Astrocyte of the cerebellum (primary cell): ENCODE measurements around the gene MSN.

ENCODE experiments used
- DNase-seq: peaks from one replicate; pipeline ENCODE4 v3.0.0-alpha.2; 2011; ENCODE audit warnings: low read depth
- H3K4me3 ChIP-seq: 2 replicates; pipeline ENCODE4 v1.5.1; 2011; ENCODE audit warnings: mild to moderate bottlenecking, low read depth, low read length, moderate library complexity
- in situ Hi-C: cut with HindIII; loops from 2 replicates; pipeline ENCODE4 v1.10.0; 2017; ENCODE audit warnings: low sequenced_read_pairs
- TF ChIP-seq, protein P1 (sequence below): IDR thresholded peaks from 2 replicates; pipeline ENCODE4 v1.5.1; 2012; ENCODE audit warnings: low read length, low read depth, moderate library complexity, mild to moderate bottlenecking; ENCODE audit errors: missing control alignments

MSN gene

GRCh38 chrX:65707151-65707550 is 39.7 kb downstream of the MSN start:
- DNase-seq: no peak
- in situ Hi-C loops: no loop called here
- no peak overlapping the region for H3K4me3 ChIP-seq
- TF ChIP-seq, protein P1, sequence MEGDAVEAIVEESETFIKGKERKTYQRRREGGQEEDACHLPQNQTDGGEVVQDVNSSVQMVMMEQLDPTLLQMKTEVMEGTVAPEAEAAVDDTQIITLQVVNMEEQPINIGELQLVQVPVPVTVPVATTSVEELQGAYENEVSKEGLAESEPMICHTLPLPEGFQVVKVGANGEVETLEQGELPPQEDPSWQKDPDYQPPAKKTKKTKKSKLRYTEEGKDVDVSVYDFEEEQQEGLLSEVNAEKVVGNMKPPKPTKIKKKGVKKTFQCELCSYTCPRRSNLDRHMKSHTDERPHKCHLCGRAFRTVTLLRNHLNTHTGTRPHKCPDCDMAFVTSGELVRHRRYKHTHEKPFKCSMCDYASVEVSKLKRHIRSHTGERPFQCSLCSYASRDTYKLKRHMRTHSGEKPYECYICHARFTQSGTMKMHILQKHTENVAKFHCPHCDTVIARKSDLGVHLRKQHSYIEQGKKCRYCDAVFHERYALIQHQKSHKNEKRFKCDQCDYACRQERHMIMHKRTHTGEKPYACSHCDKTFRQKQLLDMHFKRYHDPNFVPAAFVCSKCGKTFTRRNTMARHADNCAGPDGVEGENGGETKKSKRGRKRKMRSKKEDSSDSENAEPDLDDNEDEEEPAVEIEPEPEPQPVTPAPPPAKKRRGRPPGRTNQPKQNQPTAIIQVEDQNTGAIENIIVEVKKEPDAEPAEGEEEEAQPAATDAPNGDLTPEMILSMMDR: no peak

- no peak for DNase-seq
- H3K4me3 ChIP-seq: no peak overlapping the region
- TF ChIP-seq, protein P1: no peak
- in situ Hi-C loops: no loop called here
These were observed 44.8 kb downstream of the MSN start for GRCh38 chrX:65712005-65712806.

GRCh38 chrX:65718538-65718937 is 51.1 kb downstream of the MSN start:
- TF ChIP-seq, protein P1: no peak
- in situ Hi-C loops: no loop called here
- no peak for DNase-seq
- H3K4me3 ChIP-seq: no peak overlapping the region

DNA sequence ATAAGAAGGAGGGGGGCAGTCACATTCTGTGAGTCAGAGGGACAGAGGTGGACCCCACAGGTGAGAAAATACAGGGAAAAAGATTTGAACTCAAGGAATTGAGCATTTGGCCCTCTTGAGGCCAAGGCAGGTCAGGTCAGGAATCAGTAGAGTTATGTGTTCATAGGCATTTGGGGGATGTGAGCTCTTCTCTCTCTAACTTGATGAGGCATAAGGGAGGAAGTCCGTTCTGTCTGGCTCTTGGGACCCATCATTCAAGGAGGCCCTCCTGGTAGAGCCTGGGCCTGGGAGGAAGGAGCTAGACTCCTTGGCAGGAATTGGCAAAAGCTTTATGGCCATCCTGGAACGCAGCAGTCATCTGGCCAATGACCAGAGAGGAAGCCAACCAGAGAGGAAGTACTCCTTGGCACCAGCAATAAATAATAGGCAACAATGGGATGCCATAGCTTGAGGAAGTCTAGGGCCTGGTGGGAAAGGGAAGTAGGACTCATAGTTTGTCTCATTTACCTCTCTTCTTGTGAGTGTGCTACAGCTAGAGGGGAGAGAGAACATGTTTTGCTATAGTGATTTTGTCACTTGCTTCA is 53.0 kb downstream of the MSN start:
- H3K4me3 ChIP-seq: no peak overlapping the region
- TF ChIP-seq, protein P1: no peak
- DNase-seq: no peak
- in situ Hi-C loops: no loop called here

DNA sequence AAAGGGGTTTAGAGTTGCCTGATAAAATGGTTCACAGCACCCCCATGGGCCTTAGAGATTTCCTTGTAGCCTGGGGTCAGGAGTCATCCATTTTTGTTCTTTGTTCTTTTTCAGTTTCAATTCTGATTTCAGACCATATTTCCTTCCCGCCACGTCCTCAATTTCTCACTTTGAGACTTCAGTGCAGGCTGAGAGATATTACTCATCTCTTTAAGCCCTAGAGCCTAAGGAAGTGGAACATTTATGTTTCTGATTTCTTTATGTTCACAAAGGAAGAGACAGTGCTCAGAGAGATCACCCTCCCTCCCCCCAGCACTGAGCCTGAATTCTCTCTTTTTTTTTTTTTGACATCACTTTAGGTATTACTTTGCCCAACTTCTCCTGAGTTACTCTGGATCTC is 56.3 kb downstream of the MSN start:
- no peak overlapping the region for H3K4me3 ChIP-seq
- no peak for DNase-seq
- TF ChIP-seq, protein P1: no peak
- in situ Hi-C loops: no loop called here

- H3K4me3 ChIP-seq: no peak overlapping the region
- TF ChIP-seq, protein P1: no peak
- no peak for DNase-seq
- in situ Hi-C loops: no loop called here
These were observed 59.3 kb downstream of the MSN start for GRCh38 chrX:65726715-65727114.
